Adrenal gland (tissue), 5 donors: ENCODE results near the gene AGAP1.
A peak's percentile ranks its signal among the peaks of the same experiment; 100 is the strongest.

ENCODE experiments used
- POLR2A ChIP-seq, 2 donors: fragments of 450-650 bp; IDR thresholded peaks; one replicate each; pipeline ENCODE4 v1.6.1; 2017; ENCODE audit warnings: antibody characterized with exemption in 2 of 2, mild to moderate bottlenecking in 2 of 2, moderate library complexity in 1 of 2
- TF ChIP-seq, protein P1 (sequence below), 6 experiments: fragments of 450-650 bp in 4 of 6; fragments of 200-600 bp in 2 of 6; sonication (generic) in 1 of 6; IDR thresholded peaks; 1 replicate in 5 of 6; 2 replicates in 1 of 6; pipeline versions ENCODE4 v1.5.1 to v1.8.0; 2016 to 2021; ENCODE audit warnings: antibody characterized with exemption in 6 of 6, mild to moderate bottlenecking in 2 of 6, moderate library complexity in 1 of 6
- donor health status: DM: no; HTN: no; CAD: no.

DNA sequence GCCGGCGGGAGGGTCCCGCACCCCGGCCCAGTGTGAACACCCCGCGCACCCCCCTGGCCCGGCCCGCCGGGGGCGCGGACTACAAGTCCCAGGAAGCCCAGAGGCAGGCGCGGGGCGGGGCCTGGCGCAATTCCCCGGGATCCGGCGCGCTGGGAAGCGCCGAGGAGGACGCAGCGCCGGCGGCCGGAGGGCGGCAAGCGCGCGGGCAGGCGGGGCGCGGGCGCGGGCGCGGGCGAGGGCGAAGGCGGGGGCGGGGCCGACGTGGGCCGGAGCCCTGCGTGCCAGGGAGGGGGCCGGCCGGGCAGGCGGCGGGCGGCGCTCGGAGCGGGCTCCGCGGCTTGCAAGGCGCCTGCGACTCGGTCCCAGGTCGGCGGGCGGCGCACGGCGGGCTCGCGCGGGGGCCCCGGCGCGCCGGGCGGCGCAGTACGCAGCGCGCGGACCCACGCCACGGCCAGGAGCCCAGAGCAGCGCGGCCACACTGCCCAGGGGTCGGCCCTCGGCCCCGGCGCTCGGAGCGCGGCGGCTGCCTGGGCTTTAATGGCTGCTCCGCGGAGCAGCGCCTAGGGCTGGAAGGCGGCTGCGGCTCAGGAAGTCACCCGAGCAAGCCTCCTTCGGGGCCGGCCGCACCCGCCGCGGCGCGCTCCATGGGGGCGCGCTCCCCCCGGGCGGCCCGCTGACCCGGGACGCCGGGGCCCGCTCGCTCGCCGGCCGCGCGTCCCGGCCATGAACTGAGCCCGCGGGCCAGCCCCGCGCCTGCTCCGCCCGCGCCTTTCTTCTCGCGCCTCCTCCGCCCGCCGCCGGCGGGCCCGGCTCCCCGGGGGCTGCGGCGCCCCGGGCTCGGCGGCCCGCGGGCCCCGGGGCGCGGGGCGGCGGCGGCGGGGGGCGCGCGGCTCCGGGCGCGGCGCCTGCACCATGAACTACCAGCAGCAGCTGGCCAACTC, at the start of gene AGAP1:
- TF ChIP-seq POLR2A (IDR thresholded peaks at IDR 0.05): peak; percentile 35 to 41
- TF ChIP-seq, protein P1, sequence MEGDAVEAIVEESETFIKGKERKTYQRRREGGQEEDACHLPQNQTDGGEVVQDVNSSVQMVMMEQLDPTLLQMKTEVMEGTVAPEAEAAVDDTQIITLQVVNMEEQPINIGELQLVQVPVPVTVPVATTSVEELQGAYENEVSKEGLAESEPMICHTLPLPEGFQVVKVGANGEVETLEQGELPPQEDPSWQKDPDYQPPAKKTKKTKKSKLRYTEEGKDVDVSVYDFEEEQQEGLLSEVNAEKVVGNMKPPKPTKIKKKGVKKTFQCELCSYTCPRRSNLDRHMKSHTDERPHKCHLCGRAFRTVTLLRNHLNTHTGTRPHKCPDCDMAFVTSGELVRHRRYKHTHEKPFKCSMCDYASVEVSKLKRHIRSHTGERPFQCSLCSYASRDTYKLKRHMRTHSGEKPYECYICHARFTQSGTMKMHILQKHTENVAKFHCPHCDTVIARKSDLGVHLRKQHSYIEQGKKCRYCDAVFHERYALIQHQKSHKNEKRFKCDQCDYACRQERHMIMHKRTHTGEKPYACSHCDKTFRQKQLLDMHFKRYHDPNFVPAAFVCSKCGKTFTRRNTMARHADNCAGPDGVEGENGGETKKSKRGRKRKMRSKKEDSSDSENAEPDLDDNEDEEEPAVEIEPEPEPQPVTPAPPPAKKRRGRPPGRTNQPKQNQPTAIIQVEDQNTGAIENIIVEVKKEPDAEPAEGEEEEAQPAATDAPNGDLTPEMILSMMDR (IDR thresholded peaks at IDR 0.05): no peak
